GM12801 (cell line): ENCODE measurements around the gene EYA2.

ENCODE experiments used
- CTCF ChIP-seq: IDR thresholded peaks from one replicate; pipeline ENCODE4 v1.5.1; 2011; ENCODE audit warnings: control low read depth; ENCODE audit not compliant: insufficient read length; ENCODE audit errors: extremely low read depth

Gene EYA2

GRCh38 chr20:47031821-47032220 lies 137.2 kb downstream of the EYA2 start:
- no peak for TF ChIP-seq CTCF

GRCh38 chr20:47032933-47033578 lies 138.4 kb downstream of the EYA2 start:
- TF ChIP-seq CTCF: no peak

GRCh38 chr20:47033665-47034064 lies 139.0 kb downstream of the EYA2 start:
- no peak for TF ChIP-seq CTCF

- TF ChIP-seq CTCF: no peak
These were observed 140.5 kb downstream of the EYA2 start for GRCh38 chr20:47035026-47035590.

- TF ChIP-seq CTCF: no peak
These were observed 141.6 kb downstream of the EYA2 start for GRCh38 chr20:47036091-47036870.

GRCh38 chr20:47038566-47039560 lies 144.2 kb downstream of the EYA2 start:
- no peak for TF ChIP-seq CTCF
